Activated CD4-positive, alpha-beta T cell treated with anti-CD3 and anti-CD28 coated beads for 4 hours (primary cell): ENCODE results near the gene CHD8.
"Not testable (repeated sequence)": the region's sequence is repeated elsewhere in the genome, so short reads cannot be mapped to it uniquely, and the experiment has no call there.

Source experiments
- DNase-seq, 2 donors: peaks; one replicate each; pipeline ENCODE4 v3.0.0-alpha.2; 2020

CHD8 gene

GRCh38 chr14:21455912-21456667 lies at the start of gene CHD8:
CHD8 (minus strand) TSS chr14:21456123; CDS start chr14:21431643, 24,480 bp downstream.
- peak; percentile 99 to 100 for DNase-seq

GRCh38 chr14:21505012-21505553 lies 49.2 kb upstream of the CHD8 start:
- DNase-seq: no peak

- DNase-seq: no peak
Measured at GRCh38 chr14:21503376-21503775, 47.5 kb upstream of the CHD8 start.

DNA sequence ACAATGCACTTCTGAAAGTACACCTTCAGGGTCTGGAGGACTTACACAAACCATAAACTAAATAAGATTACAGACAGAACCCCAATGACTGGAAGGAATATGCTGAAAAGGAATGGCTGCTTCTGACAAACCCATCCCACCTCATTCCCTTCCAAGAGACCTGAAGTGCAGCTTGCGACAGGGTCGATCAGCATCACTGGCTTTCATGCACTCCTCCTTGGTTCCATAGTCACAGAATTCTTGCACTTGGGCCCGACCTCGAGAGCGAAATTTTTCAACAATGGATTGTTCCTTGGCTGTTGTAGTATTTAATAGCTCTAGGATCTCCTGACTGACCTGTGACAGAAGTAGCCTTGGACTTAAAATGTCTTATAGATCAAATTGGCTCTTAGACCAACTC lies 45.6 kb upstream of the CHD8 start:
- DNase-seq: no peak

- DNase-seq: peak; percentile 31 to 46
Measured at GRCh38 chr14:21498540-21499526, 42.9 kb upstream of the CHD8 start.

GRCh38 chr14:21496453-21496852 lies 40.5 kb upstream of the CHD8 start:
- DNase-seq: no peak

DNA sequence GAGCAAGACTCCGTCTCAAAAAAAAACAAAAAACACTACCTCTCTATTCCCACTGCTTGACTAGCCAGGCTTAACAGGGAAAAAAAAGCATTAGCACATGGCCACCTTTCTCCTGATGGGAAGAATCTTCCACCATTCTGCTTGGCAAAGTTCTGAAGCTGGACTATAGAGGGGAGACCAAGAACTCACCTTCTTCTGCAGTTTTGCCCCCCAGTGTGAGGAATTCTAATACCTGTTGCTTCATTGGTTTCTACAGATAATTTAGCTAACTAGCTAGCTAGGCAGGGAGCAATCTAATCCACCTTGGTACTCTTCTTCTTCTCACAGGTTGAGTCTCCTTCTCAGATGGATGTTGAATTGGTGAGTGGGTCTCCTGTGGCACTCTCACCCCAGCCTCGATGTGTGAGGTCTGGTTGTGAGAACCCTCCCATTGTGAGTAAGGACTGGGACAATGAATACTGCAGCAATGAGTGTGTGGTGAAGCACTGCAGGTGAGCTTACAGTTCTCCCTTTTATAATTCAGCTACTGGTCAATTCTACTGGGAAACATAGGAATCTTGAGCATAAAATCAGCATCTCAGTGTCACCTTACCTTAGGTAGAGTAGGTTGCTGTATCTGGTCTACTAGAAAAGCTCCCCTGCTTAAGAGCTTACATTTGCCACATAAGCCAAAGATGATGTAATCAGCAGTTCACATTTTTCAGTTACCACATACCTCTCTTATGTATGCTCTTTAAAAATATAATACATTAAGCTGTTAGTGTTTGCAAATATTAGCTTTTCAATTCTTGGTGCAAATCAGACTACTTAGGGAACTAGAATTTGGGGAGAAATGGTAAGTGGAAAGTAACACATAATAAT lies 39.2 kb upstream of the CHD8 start:
- no peak for DNase-seq

- DNase-seq: no peak
Measured at GRCh38 chr14:21486640-21487087, 30.7 kb upstream of the CHD8 start.

DNA sequence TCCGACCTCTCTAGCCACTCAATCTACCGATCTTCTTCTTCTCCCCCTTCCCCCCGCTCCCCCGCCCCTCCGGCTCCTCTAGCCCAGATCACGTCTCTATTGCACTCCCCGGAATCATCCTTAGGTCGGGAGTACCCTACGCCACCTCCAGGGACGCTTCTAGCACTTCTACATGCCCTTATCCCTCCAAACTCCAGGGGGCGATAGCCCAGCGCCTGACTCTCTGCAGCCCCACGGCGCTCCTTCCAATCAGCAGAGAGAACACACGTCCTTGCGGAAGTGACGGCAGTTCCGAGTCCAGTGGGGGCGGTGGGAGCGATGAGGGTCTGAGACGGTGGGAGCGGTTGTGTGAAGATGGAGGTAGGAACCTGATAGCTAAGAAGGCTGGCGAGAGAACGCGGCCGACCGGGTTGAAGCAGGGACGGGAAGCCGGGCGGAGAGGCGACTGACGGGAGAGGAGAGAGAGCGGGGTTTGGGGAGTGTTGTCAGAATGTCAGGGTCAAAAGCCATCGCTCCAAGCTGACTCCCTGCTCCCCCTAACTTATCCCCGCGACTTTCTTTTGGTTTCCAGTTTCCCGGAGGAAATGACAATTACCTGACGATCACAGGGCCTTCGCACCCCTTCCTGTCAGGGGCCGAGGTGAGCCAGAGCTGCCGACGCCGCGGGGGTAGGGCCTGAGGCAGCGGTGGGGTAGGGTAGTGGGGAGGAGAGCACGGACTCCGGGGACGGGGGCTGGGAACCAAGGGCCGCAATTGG lies 21.2 kb upstream of the CHD8 start, which contains the start of the genes RAB2B and TOX4:
Gene RAB2B, minus strand, starts transcription at position 35 of the 757 bp plus-strand sequence. CDS start 87 bp downstream, outside the sequence.
Gene TOX4, plus strand, starts transcription at position 271 of the 757 bp plus-strand sequence. Its CDS starts 84 bp downstream, at position 355.
- DNase-seq: peak; percentile 92 to 93

DNA sequence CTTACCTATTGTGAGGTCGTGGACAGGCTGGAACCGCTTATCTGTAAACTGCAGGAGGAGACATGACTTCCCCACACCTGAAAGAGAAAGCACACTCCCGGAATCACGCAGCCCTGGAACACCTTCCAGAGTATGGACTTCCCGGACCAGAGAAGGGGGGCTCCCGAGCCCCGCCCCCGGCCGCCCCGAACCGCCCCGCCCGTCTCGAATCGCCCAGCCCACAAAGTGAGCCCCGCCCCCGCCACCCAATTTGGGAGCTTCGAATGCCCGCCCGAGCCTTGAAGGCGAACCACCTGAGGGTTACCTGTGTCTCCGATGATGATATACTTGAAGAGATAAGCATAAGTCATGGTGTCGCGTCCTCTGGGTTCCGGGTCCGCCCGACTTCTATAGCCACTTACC lies 20.6 kb upstream of the CHD8 start:
- peak; percentile 82 to 85 for DNase-seq

DNA sequence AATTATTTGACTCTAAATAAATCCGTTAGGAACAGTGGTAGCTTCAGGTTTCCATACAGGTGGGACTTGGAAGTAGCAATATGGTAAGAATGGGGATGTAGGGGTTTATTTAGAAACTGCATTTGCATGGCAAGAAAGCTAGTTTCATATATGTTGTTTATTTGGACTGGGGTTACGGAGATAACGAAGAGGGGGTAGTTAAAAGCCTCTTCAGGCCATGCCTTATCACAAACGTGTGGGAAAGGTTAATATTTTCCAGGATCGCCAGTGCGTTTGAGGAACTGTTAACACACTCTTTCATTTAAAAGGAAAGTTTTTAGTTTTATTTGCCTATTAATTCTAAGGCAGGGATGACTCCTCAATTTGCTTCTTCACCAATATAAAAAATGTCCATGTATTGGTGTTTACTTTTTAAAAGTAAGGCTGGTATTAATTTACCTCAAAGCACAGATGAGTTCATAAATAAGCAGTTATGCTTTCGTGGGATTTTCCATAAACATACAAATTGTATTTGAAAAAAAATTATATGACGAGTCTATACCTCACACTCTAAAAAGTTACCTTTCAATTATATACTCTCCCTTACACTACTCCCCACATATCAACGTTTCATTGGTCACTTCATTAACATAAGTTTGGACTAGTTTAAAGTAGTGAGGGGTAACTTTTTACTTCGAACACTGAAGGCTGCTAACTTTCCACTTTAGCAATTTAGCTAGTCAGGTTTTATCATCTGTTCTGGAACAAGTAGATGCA lies 20.0 kb upstream of the CHD8 start:
- DNase-seq: no peak

DNA sequence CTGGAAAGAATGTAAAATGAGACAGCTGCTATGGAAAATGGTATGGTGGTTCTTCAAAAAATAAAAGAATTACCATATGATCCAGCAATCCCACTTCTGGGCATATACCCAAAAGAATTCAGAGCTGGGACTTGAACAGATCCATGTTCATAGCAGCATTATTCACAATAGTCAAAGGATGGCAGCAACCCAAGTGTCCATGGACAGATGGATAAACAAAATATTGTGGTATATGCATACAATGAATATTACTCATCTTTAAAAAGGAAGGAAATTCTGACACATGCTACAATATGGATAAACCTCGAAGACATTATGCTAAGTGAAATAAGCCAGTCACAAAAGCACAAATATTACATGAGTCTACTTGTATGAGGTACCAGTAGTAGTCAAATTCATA lies 11.7 kb upstream of the CHD8 start:
- DNase-seq: no peak

GRCh38 chr14:21455592-21455911 lies 371 bp downstream of the CHD8 start:
- no peak for DNase-seq

DNA sequence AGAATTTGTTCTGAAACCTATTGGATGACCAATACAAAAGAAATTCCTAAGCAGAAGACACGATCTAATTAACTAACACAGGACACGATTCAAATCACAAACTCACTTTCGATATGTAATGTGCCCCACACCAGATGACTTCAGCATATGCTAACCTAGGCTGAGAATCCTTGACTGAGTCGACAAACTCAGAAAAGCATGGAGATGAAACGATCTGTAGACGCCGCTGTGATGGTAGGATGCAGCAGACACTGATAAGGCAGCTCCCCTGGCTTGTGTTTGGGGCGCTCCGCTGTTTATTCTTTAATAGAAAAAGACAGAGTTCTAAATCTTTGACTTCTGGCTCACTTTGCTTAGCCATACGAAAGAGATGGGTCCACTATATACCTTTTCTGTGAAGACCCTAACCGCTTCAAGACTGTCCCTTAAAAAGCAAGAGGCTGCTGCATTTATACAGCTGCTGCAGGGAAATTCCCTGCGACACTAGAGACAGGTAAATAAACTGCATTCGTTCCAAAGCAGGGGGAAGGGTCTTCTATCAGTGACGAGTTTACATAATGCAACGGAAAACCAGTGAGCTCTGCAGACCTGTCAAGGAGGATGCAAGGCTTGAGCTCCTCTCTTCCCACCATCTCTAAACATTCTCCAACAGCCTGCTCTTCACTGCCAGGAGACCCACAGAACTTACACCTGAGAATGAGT lies 929 bp downstream of the CHD8 start:
- DNase-seq: peak in 1 of 2 donors; percentile 12

GRCh38 chr14:21449899-21450216 lies 6.1 kb downstream of the CHD8 start:
- DNase-seq: no peak

DNA sequence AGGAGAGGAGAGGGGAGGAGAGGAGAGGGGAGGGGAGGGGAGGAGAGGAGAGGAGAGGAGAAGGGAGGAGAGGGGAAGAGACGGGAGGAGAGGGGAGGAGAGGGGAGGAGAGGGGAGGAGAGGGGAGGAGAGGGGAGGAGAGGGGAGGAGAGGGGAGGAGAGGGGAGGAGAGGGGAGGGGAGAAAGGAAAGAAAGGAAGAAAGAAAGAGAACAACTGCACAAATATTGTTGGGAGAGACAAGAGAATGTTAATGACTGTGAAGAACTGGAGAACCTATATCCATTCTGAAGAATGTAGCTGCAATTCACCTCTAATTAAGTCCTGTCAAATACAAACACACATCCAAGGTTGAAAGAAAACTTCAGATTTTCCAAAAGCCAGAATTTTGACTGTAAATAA lies 13.3 kb downstream of the CHD8 start:
- not testable (repeated sequence) for DNase-seq

DNA sequence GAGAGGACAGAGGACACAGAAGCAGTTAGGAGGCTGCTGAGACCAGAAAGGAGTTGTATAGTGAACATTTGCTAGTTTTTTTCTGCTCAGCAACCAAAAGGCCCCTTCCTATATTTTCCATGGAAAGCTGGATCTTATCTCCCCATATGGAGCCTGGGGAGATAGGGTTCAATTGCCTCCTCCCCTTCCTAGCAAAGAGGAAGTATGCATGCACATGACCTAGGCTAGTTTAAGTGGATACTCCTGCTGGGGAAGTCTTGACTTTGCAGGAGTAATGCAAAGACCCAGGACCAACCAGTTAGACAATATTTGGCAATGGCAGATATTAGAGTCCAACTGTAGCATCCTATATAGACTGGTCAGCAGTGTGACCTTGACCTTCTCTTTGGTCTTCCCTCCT lies 15.1 kb downstream of the CHD8 start:
- DNase-seq: no peak

DNA sequence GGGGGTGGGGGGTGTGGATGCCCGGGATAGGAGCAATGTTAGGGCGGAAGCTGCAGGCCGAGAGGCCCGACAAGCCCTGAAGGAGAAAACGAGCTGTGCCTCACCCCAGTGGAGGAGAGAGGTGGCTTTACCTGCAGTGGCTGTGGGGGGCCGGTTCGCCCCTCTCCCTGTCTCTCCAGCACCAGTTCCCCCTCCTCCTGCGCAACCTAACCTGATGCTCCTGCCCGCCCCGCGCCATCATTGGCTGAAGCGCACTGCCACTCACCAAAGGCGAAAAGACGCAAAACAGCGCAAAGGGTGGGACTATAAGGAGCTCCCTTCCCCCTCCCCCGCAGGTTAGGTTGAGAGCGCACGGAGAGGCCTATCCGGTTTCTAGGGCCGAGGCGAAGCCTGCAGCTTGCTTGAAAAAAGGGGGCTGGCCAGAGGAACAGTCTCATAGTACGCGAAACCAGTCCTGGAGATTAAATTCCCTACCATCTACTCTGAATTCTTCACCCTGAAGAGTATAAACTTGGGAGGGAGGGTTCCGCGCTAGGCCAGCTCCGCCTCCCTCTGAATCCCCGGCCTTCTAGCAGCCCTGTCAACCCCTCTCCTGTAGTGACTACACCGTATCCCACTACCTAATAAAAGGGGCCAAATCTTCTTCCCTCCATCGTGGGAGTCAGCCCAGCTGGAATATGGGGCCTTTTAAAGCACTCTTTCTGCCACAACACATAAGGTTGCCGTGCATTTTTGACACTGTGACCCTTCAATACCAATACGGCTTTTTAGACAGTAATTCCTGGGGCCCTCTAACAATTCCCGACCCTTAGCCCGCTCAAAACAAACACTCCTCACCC lies 18.6 kb downstream of the CHD8 start:
- DNase-seq: peak; percentile 99 to 100

DNA sequence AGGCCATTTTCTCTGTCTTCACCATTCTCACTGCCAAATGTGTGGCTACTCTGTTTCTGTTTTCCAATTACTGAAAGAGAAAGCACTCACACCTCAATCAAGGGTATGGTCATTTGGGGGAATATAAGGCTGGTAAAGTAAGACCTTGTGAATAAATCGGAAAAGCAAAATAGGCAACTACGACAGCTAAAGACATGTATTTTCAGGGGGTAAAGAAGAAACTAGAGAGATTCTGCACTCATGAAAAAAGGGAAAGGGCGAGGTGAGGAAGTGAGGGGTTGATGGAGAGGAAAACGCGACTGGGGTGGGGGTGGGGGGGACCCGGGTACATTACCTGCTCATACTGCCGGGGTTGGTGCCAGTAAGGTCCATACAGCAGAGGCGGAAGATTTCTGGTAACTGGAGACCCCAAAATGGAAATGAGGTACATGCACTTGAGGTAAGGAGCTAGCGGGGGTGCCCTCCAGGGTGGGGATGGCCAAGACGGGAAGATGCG lies 19.3 kb downstream of the CHD8 start:
- no peak for DNase-seq
